GM12875 (cell line): ENCODE measurements around the gene SLFN13.
"Not testable (repeated sequence)": the region's sequence is repeated elsewhere in the genome, so short reads cannot be mapped to it uniquely, and the experiment has no call there.

Experiments used
- H3K4me3 ChIP-seq: one replicate; pipeline ENCODE4 v1.5.1; 2011; ENCODE audit warnings: low read depth, low read length, control low read depth
- TF ChIP-seq, protein P1 (sequence below): IDR thresholded peaks from 2 replicates; pipeline ENCODE4 v1.5.1; 2011; ENCODE audit warnings: low read depth, mild to moderate bottlenecking, control low read depth, inconsistent platforms, low read length, moderate library complexity, borderline replicate concordance; ENCODE audit not compliant: insufficient read depth

Gene SLFN13

DNA sequence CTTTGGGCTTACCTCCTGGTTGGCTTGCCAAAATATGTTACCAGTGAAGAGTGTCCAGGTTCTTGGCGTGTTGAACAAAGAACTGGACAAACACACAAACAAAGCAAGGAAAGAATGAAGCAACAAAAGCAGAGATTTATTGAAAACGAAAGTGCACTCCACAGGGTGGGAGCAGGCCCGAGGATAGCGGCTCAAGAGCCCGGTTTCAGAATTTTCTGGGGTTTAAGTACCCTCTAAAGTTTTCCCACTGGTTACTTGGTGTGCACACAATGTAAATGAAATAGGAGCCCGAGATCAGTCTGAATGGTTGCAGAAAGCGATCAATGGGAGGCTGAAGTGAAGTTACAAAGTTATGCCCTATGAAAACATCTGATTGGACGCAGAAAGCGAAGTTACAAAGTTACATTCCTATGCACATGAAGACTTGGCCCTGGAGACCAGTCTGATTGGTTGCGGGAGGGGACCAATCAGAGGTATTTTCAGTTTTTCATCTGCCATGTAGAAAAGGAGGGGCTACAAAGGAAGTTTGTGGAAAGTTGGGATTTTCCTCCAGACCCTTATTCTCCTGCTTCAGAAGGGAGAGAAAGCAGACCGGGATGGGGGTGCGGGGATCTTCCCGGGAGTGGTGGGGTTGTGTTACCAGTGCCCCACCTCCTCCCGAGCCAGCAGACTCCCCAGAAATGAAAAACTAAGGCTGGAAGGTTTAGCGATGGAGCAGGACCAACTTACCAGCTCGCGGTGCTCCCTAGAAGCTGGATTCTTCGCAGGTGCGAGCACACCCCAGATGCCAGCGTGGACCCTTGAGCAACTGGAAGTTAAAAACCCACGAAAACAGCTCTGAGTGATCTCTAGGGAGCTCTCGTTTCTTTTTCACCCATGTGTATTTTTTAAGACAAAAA is 16.1 kb downstream of the SLFN13 start, which contains the start of gene SLFN12:
Gene SLFN12, minus strand, starts transcription at position 325 of the 899 bp plus-strand sequence. CDS start 9,472 bp downstream, outside the sequence.
- peak within 1 kb of the TSS; percentile 66 for H3K4me3 ChIP-seq
- TF ChIP-seq, protein P1, sequence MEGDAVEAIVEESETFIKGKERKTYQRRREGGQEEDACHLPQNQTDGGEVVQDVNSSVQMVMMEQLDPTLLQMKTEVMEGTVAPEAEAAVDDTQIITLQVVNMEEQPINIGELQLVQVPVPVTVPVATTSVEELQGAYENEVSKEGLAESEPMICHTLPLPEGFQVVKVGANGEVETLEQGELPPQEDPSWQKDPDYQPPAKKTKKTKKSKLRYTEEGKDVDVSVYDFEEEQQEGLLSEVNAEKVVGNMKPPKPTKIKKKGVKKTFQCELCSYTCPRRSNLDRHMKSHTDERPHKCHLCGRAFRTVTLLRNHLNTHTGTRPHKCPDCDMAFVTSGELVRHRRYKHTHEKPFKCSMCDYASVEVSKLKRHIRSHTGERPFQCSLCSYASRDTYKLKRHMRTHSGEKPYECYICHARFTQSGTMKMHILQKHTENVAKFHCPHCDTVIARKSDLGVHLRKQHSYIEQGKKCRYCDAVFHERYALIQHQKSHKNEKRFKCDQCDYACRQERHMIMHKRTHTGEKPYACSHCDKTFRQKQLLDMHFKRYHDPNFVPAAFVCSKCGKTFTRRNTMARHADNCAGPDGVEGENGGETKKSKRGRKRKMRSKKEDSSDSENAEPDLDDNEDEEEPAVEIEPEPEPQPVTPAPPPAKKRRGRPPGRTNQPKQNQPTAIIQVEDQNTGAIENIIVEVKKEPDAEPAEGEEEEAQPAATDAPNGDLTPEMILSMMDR, result no peak

DNA sequence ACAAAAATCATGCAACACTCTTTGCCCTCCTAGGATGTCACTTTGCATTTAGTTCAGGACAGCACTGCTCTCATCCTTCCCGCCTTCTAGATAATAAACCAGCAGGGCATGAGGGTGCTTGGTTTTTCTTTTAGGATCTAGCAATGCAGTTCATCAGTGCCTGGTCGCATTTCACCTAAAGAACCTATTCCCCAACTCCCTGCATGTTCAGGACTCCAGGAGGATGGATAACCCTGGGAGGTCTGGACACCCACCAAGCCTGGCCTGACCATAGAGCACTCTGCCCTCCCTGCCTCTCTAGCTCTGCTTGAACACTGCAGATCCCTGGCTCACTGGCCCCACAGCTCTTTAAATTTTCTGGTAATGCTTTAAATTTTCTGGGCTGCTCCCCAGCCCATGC is 18.9 kb downstream of the SLFN13 start:
- TF ChIP-seq, protein P1, result no peak
- no peak overlapping the region for H3K4me3 ChIP-seq

DNA sequence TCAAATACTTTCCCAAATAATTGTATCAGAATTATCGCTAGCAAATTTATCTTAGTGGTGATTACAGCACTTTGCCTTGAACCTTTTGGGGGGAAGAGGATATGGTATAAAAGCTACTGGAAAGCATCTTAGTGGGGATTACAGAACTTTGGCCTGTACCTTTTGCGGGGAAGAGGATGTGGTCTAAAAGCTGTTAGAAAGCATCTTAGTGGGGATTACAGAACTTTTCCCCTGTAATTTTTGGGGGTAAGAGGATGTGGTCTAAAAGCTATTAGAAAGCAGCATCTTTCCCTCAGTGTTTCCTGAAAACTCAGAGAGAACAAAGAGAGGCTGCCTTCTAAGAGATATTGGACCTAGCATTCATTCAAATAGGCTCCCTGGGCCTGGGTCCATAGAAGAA is 20.3 kb downstream of the SLFN13 start:
- TF ChIP-seq, protein P1, result no peak
- H3K4me3 ChIP-seq, result no peak overlapping the region

- TF ChIP-seq, protein P1, result no peak
- H3K4me3 ChIP-seq, result no peak overlapping the region
Measured at GRCh38 chr17:35423761-35424160, 24.8 kb downstream of the SLFN13 start.

DNA sequence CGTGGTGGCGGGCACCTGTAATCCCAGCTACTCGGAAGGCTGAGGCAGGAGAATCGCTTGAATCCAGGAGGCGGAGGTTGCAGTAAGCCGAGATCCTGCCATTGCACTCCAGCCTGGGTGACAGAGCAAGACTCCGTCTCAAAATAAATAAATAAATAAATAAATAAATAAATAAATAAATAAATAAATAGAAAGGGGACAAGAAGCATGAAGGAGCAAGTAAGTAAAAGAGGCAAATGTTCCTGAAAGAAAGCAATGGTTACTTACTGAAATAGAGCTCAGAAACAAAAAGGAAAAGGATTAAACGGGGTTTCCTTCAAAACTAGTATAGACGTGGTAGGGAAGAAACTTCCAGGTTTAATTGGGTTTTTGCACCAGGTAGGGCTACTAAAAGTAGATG is 27.5 kb downstream of the SLFN13 start:
- H3K4me3 ChIP-seq, result not testable (repeated sequence)

GRCh38 chr17:35416659-35417058 is 31.9 kb downstream of the SLFN13 start:
- TF ChIP-seq, protein P1, result no peak
- no peak overlapping the region for H3K4me3 ChIP-seq

- H3K4me3 ChIP-seq, result not testable (repeated sequence)
Measured at GRCh38 chr17:35414707-35415106, 33.9 kb downstream of the SLFN13 start.

DNA sequence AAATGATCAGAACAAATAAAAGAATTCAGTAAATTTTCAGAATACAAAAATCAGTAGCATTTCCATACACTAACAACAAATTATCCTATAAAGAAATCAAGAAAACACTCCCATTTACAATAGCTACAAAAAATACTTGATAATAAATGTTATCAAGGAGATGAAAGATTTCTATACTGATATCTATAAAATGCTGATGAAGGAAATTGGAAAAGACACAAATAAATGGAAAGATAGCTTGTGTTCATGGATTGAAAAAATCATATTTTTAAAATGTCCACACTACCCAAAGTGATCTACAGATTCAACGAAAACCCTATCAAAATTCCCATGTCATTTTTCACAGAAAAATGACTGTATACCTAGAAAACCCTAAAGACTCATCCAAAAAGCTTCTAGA is 34.3 kb downstream of the SLFN13 start:
- TF ChIP-seq, protein P1, result no peak
- no peak overlapping the region for H3K4me3 ChIP-seq
